ENCODE measurements around the gene CRYBG1.

- TF ChIP-seq FOSL1 (CRISPR knock-in tag; IDR thresholded peaks at IDR 0.05; ENCODE audit: borderline replicate concordance) (no peak), ZNF589 (CRISPR knock-in tag; conservative IDR thresholded peaks at IDR 0.05) (no peak), ZBTB43 (CRISPR knock-in tag; conservative IDR thresholded peaks at IDR 0.05) (no peak), ESRRA (CRISPR knock-in tag; IDR thresholded peaks at IDR 0.05; ENCODE audit: low read depth) (no peak), CTCF (CRISPR knock-in tag; IDR thresholded peaks at IDR 0.05) (no peak)
Observed at GRCh38 chr6:106591111-106591825, 230.8 kb downstream of the CRYBG1 start.
